Measurements from ENCODE around the gene EVC2. TPM values are rescaled to one million over a fixed set of nuclear protein-coding genes. Genes with fewer than 3 reads are reported as not detected.

The EVC2 gene
- total and polyA plus RNA-seq, 12 donors, result 0.66 to 3.4 (median 1.7) TPM

GRCh38 chr4:5622596-5622995 lies 85.8 kb downstream of the EVC2 start:
- H3K27me3 ChIP-seq, result no peaks in the 10 kb centered on the region
- TF ChIP-seq POLR2A (IDR thresholded peaks at IDR 0.05) (no peak), CTCF (IDR thresholded peaks at IDR 0.05) (no peak)
- no peaks in the 10 kb centered on the region for H3K36me3 ChIP-seq (replicated peaks in 1 of 2)
- no peak overlapping the region for H3K27ac ChIP-seq
- intact Hi-C loops (cut with DNase I), result no loop called here
- WGBS, 4 donors, result 94 to 96% (median 95%) methylated on average over 21 to 23 of the region's 23 CpGs
- H3K4me3 ChIP-seq, result no peak overlapping the region
- H3K4me1 ChIP-seq (replicated peaks in 1 of 2), result no peaks in the 10 kb centered on the region
- DNase-seq, result no peak
- H3K9me3 ChIP-seq (replicated peaks in 1 of 3), result no peaks in the 10 kb centered on the region

- no peak overlapping the region for H3K4me3 ChIP-seq
- no peaks in the 10 kb centered on the region for H3K4me1 ChIP-seq (replicated peaks in 1 of 2)
- TF ChIP-seq POLR2A (IDR thresholded peaks at IDR 0.05) (no peak), CTCF (IDR thresholded peaks at IDR 0.05) (no peak)
- intact Hi-C loops (cut with DNase I), result no loop called here
- no peaks in the 10 kb centered on the region for H3K27me3 ChIP-seq
- no peaks in the 10 kb centered on the region for H3K9me3 ChIP-seq (replicated peaks in 1 of 3)
- DNase-seq, result no peak
- no peak overlapping the region for H3K27ac ChIP-seq
- H3K36me3 ChIP-seq (replicated peaks in 1 of 2), result no peaks in the 10 kb centered on the region
- WGBS, 4 donors, result 78 to 86% (median 80%) methylated on average over 12 to 14 of the region's 14 CpGs
Observed at GRCh38 chr4:5619913-5620625, 88.3 kb downstream of the EVC2 start.

- 92 to 94% (median 93%) methylated on average over 3 to 11 of the region's 11 CpGs for WGBS, 4 donors
- no peak overlapping the region for H3K27ac ChIP-seq
- no peaks in the 10 kb centered on the region for H3K27me3 ChIP-seq
- H3K36me3 ChIP-seq (replicated peaks in 1 of 2), result no peaks in the 10 kb centered on the region
- intact Hi-C loops (cut with DNase I), result no loop called here
- TF ChIP-seq POLR2A (IDR thresholded peaks at IDR 0.05), result no peak
- no peak for TF ChIP-seq CTCF (IDR thresholded peaks at IDR 0.05)
- no peak for DNase-seq
- no peak overlapping the region for H3K4me3 ChIP-seq
- no peaks in the 10 kb centered on the region for H3K9me3 ChIP-seq (replicated peaks in 1 of 3)
- no peaks in the 10 kb centered on the region for H3K4me1 ChIP-seq (replicated peaks in 1 of 2)
Observed at GRCh38 chr4:5618051-5618960, 90.1 kb downstream of the EVC2 start.

GRCh38 chr4:5616331-5616950 lies 91.9 kb downstream of the EVC2 start:
- H3K27ac ChIP-seq, result no peak overlapping the region
- no peaks in the 10 kb centered on the region for H3K9me3 ChIP-seq (replicated peaks in 1 of 3)
- TF ChIP-seq CTCF (IDR thresholded peaks at IDR 0.05), result no peak
- TF ChIP-seq POLR2A (IDR thresholded peaks at IDR 0.05), result no peak
- intact Hi-C loops (cut with DNase I), result no loop called here
- no peak for DNase-seq
- 90 to 97% (median 94%) methylated on average over 16 of the region's 16 CpGs for WGBS, 4 donors
- H3K27me3 ChIP-seq, result no peaks in the 10 kb centered on the region
- H3K4me3 ChIP-seq, result no peak overlapping the region
- H3K4me1 ChIP-seq (replicated peaks in 1 of 2), result no peaks in the 10 kb centered on the region
- no peaks in the 10 kb centered on the region for H3K36me3 ChIP-seq (replicated peaks in 1 of 2)
